Activated naive CD4-positive, alpha-beta T cell treated with anti-CD3 and anti-CD28 coated beads, Interleukin-2, amount 50 U/mL, for 72 hours (primary cell): ENCODE measurements around the gene FHOD1. TPM values are rescaled to one million over a fixed set of nuclear protein-coding genes. Genes with fewer than 3 reads are reported as not detected.

Source experiments
- ATAC-seq, 2 donors: fragments of 150-1000 bp; cut with Tn5 transposase; 2 replicates each; pipeline ENCODE4 v1.10.0; 2021; ENCODE audit warnings: mild to moderate bottlenecking in 2 of 2, moderate library complexity in 2 of 2
- DNase-seq, 2 donors: peaks; one replicate each; pipeline ENCODE4 v3.0.0; 2021 to 2022; ENCODE audit warnings: low spot score in 2 of 2
- H3K27ac Mint-ChIP-seq, 2 donors: one replicate each; pipeline ENCODE4 v1.8.0; 2022; ENCODE audit warnings: mild to moderate bottlenecking in 2 of 2, mixed read lengths in 2 of 2
- H3K36me3 Mint-ChIP-seq, 2 donors: one replicate each; pipeline ENCODE4 v1.8.0; 2022; ENCODE audit warnings: mixed read lengths in 2 of 2
- H3K9me3 Mint-ChIP-seq, 2 donors: one replicate each; pipeline ENCODE4 v1.8.0; 2022; ENCODE audit warnings: mixed read lengths in 2 of 2
- total RNA-seq, 2 donors: library from RNA; stranded (reverse); gene quantifications; one replicate each; pipeline ENCODE4 v1.2.3, GENCODE V29; 2022

The FHOD1 gene
- total RNA-seq, 2 donors from 2014 or later: 104 to 133 TPM

DNA sequence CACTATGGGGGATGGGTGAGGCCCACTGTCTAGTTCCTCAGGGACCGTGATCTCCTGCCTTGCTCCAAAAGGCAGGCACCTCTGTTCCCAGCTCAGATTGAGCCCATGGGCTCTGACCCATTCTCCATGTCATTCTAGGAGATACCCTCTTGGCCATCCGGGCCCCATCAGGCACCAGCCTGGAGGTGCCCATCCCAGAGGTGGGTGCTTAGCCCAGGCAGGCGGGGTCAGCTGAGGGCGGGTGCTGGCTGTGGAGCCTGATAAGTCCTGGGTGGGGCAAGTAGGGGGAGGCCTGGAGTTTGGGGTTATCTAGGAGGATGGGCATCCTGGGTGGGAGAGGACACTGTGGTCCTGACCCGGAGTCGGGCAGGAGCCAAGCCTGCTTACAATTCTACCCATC, 53.0 kb downstream of the FHOD1 start:
- H3K36me3 Mint-ChIP-seq: peaks cover 25 to 44% of the 10 kb centered on the region in 2 donors
- H3K27ac Mint-ChIP-seq: peak overlapping the region; percentile 90 to 92

DNA sequence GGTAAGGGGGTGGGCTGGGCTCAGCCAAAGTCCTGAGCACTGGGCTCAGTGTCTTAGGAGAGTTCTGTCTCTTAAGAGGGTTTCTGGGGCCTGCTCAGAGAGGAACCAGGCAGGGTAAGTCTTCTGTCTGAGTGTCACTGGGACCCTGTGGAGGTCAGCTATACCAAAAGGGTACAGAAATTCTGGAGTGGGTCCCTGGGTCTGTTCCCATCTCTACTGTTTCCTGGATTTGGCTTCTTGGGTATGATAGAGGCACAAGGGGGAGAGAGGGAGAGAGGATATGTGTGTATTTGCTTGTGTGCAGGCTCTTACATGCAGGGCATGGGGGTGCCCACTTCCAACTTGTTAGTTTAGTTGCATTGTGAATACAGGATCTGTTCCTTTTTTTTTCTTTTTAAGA, 53.7 kb downstream of the FHOD1 start:
- Mint-ChIP-seq H3K9me3 (no peaks in the 10 kb centered on the region), H3K36me3 (peaks cover 25 to 44% of the 10 kb centered on the region in 2 donors), H3K27ac (peak overlapping the region; percentile 92 to 96)
- no peak for ATAC-seq
- DNase-seq: no peak

More for the DNA sequence above, 53.0 kb downstream of the FHOD1 start:
- H3K9me3 Mint-ChIP-seq: no peaks in the 10 kb centered on the region
- ATAC-seq: no peak
- DNase-seq: no peak

DNA sequence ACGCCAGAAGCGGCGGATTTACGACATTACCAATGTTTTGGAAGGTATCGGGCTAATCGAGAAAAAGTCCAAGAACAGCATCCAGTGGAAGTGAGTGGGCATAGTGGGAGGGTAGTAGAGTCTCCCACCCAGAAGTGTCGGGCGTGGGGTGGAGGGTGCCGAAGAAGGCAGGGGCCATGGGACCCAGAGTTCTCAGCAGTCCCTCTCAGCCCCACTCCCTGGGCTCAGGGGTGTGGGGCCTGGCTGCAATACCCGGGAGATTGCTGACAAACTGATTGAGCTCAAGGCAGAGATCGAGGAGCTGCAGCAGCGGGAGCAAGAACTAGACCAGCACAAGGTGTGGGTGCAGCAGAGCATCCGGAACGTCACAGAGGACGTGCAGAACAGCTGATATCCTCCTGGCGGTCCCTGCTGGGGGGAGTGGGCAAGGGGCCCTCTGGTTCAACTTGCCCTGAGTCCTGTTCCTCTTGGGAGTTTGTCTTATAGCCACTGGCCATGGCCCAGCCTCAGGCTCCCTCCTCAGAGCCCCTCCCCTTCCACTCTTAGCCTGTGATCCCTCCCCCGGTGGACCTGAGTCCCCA, 54.4 kb downstream of the FHOD1 start:
- peaks cover 25 to 44% of the 10 kb centered on the region in 2 donors for H3K36me3 Mint-ChIP-seq
- H3K9me3 Mint-ChIP-seq: no peaks in the 10 kb centered on the region
- peak overlapping the region; percentile 92 to 96 for H3K27ac Mint-ChIP-seq
- DNase-seq (no peak), ATAC-seq (no peak)

DNA sequence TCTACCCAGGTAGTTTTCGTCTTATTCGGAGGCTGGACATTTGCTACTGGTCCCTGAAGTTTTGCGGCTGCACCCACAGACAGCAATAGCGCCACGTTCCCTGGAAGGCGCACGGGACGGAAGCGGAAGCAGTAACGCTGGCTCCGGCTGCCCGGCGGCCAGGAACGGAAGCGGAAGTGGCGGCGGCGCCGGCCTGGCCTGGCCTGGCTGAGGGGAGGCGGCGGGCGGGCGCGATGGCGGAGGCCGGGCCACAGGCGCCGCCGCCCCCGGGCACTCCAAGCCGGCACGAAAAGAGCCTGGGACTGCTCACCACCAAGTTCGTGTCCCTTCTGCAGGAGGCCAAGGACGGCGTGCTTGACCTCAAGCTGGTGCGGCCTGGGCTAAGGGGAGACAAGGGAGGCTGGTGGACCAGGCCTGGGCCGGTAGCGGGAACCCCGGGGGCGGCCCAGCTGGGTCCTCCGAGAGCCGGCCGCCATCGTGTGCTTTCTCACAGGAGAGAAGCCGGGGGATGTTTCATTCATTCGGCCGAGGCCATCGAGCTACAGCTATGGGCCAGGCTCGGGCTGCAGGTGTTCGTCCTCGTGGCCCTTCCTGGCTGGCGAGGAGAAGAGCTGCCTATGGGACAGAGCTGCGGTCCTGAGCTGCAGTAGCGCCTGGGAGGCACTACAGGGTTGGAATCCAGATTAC, 55.1 kb downstream of the FHOD1 start, which contains the start of gene E2F4:
E2F4 (plus strand) TSS at position 161 of the 687 bp plus-strand sequence; CDS start at position 234, 73 bp downstream.
- H3K36me3 Mint-ChIP-seq: peaks cover 25 to 44% of the 10 kb centered on the region in 2 donors
- H3K27ac Mint-ChIP-seq: peak within 1 kb of the TSS; percentile 92 to 96
- peak; percentile 99 for ATAC-seq

DNA sequence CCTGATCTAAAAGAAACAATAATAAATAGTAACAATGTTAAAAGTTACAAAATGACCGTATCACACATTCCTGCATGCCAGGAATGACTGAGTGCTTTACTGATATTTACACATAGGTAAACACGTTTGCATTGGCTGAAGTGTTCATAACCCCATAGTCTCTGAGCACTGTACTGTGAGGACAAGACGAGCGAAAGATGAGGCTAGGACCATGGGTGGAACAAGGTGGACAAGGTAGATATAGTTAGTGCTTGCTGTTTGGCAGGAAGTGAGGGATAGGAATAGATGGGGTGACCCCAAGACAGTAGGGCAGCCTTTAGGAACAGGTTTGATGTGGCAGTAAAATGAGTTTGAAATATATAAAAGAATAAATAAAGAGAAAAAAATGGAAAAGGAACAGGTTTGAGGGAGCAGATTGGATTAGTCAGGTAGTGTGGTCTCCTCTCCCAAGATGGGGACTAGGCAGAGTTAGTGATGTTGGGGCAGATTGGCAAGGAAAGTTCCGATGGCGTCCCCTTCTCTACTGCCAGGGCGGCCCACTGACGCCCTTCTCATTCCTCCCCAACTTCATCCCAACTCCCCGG, 55.8 kb downstream of the FHOD1 start:
- Mint-ChIP-seq H3K27ac (peak overlapping the region; percentile 85 to 92), H3K36me3 (peaks cover 20 to 38% of the 10 kb centered on the region in 2 donors), H3K9me3 (no peaks in the 10 kb centered on the region)
- ATAC-seq: peak; percentile 15 to 18
- no peak for DNase-seq

More for the DNA sequence above, 55.1 kb downstream of the FHOD1 start, which contains the start of gene E2F4:
- H3K9me3 Mint-ChIP-seq: no peaks in the 10 kb centered on the region
- peak; percentile 90 to 91 for DNase-seq

DNA sequence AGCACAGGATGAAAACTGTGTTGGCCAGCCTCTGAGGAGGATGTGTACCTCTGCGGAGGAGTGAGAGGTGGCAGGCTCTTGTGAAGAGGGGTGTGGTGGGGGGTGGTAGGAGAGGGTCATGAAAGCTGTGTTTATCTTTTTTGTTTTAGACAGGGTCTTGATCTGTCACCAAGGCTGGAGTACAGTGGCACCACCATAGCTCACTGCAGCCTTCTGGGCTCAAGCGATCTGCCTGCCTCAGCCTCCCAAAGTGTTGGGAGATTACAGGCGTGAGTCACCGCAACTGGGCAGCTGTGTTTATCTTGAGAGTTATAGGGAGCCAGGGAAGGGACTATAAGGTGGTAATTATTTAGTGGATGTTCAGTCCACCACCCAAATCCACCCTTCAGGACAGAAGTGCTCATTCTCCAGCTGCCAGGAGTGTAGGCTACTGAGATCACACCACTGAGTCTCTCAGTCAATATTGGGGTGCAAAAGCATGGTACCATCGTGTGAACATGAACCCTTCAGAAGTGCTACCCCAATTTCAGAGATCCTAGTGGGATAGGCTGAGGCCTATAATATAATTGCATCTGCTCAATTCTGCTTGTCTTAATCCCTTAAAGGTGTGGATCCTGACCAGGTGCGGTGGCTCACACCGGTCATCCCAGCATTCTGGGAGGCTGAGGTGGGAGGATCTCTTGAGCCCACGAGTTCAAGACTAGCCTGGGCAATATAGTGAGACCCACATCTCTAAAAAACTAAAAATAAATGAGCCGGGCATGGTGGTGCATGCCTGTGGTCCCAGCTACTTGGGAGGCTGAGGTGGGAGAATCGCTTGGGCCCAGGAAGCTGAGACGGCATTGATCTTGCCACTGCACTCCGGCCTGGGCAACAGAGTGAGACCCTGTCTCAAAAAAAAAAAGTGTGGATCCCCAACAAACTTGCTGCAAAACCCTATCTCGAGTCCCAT, 56.6 kb downstream of the FHOD1 start:
- peaks cover 13 to 30% of the 10 kb centered on the region in 2 donors for H3K36me3 Mint-ChIP-seq
- ATAC-seq (no peak), DNase-seq (no peak)
- peak overlapping the region in 1 of 2 donors; percentile 92 for H3K27ac Mint-ChIP-seq
- no peaks in the 10 kb centered on the region for H3K9me3 Mint-ChIP-seq

DNA sequence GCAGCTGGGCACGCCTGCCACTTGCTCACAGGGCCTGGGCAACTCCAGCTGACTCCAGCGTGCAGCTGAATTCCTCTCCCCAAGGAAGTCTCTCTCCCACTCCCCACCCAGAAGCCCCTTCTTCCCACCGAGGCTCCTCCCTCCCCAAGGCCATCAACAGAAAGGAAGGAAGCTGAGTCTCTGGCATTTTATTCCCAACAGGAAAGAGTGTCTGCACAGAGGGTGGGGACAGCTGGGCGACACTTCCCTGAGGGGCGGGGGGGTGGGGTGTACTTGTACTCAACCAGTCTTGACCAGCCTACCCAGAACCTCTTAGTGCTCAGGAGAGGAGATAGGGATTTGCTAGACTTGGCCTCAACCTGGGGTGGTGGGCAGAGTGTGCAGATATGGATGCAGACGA, 57.2 kb downstream of the FHOD1 start, which contains the start of gene EXOC3L1:
EXOC3L1 (minus strand) TSS at position 96 of the 400 bp plus-strand sequence. CDS start 460 bp downstream, outside the sequence.
- ATAC-seq (no peak), DNase-seq (no peak)
- H3K27ac Mint-ChIP-seq: peak within 1 kb of the TSS in 1 of 2 donors; percentile 92
- no peaks in the 10 kb centered on the region for H3K9me3 Mint-ChIP-seq
- H3K36me3 Mint-ChIP-seq: peaks cover 13 to 27% of the 10 kb centered on the region in 2 donors

DNA sequence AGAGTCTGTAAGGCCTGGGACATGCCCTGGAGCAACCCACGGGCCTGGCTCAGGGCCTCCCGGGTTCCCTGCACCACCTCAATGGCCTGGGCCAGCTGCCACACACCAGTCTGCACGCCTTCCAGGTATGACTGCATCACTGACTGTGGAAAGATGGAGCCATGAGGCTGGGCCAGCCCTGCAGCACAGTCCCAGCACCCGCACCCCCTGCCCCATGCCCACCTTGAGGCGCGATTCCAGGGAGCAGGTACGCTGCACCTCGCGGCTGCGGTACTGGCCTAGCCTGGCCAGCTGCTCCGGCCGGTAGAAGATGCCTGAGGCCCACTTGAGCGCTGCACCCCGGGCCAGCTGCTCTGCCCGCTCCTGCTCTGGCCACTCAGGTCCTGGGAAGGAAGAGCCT, 58.5 kb downstream of the FHOD1 start:
- Mint-ChIP-seq H3K36me3 (peaks cover 7 to 22% of the 10 kb centered on the region in 2 donors), H3K27ac (no peak overlapping the region), H3K9me3 (no peaks in the 10 kb centered on the region)
- DNase-seq: no peak
- no peak for ATAC-seq

DNA sequence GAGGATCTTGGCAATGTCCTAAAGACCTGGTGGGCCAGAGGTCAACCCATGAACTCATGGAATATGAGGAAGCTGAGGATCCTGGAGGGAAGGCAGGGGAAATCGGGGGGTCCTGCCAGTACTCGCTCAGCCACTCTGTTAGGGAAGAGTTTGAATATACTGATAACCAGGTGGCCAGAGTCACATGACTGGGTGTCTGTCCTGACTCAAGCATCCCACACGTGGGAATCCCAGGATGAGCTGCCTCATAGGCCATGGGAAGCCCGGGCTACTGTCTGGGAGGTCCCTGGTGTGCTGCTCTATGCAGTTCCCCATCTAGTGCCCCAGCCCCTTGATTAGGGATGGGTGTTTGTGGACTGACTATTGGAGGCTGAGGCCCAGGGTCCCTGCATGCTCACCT, 59.0 kb downstream of the FHOD1 start:
- Mint-ChIP-seq H3K36me3 (peaks cover 6 to 18% of the 10 kb centered on the region in 2 donors), H3K27ac (no peak overlapping the region), H3K9me3 (no peaks in the 10 kb centered on the region)
- no peak for ATAC-seq
- no peak for DNase-seq

DNA sequence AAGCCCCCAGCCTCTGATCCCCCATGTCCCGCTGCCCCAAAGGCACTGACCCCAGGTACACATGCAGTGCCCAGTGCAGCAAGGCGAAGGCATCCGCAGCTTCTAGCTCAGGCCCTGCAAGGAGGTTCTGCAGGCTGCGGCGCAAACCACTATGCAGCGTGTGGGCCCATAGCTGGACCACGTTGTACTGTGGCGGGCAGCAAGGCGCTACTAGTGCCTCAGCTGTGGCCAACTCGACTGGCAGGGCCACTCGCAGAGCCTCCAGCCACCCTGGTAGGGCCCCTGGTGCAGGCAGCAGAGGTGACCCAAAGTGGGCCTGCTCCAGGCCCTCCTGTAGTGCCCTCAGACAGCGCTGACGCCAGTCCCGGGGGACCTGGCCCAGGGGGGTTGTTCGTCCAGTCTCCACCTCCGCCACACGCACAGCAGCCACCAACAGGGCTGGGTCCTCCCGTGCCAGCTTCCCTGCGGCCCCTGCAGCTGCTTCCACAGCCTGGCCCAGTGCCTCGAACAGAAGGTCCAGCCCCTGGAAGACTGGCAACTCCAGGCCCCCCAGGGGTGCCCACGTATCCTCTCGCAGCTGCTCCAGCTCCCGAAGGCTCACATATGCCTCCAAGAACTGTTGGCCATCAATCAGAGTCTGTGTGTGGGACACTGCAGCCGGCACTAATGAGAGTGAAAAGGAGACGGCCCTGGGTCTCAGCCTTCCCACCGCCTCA, 59.9 kb downstream of the FHOD1 start:
- ATAC-seq (no peak), DNase-seq (no peak)
- H3K36me3 Mint-ChIP-seq: peaks cover under 1 to 9% of the 10 kb centered on the region in 2 donors
- H3K9me3 Mint-ChIP-seq: no peaks in the 10 kb centered on the region
- no peak overlapping the region for H3K27ac Mint-ChIP-seq

DNA sequence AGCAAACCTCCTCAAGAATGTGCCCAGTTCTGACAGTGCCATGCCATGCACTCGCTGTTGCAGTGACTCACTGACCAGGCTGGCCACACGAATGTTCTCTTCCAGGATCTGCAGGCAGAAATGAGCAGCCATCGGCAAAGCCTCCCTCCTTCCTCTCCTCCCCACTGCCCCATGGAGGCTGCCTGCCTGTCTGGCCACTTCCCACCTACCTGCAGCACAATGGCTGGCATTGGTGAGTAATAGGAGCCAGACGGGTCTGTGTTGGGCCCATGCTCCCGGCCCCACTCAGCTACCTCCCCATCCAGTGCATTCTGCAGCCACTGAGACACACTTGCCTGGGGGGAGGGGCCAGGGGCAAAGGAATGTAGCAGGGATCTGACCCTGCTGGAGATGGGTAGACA, 60.7 kb downstream of the FHOD1 start:
- no peaks in the 10 kb centered on the region for H3K9me3 Mint-ChIP-seq
- H3K27ac Mint-ChIP-seq: no peak overlapping the region
- peaks cover 0 to 5% of the 10 kb centered on the region in 2 donors for H3K36me3 Mint-ChIP-seq
- DNase-seq: no peak
- ATAC-seq: no peak

DNA sequence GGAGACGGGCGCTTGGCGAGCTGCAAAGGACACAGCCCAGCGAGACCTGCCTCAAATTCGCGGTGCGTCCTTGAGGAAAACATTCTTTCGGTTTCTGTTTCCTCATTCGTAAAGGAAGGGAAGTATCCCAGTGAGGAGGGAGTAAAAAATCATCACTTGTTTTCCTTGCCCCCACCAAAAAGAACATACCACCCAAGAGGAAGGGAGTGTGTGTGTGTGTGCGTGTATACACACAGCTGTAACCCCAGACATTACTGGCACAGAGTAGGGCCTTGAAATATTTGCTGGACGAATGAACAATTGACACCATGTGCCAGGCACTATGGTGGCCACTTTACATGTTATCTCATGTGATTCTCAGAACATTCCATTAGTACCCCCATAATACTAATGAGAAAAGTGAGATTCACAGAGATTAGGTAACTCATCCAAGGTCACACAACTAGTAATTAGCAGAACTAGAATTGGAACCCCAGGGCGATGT, 61.6 kb downstream of the FHOD1 start:
- no peak overlapping the region for H3K27ac Mint-ChIP-seq
- no peak for ATAC-seq

DNA sequence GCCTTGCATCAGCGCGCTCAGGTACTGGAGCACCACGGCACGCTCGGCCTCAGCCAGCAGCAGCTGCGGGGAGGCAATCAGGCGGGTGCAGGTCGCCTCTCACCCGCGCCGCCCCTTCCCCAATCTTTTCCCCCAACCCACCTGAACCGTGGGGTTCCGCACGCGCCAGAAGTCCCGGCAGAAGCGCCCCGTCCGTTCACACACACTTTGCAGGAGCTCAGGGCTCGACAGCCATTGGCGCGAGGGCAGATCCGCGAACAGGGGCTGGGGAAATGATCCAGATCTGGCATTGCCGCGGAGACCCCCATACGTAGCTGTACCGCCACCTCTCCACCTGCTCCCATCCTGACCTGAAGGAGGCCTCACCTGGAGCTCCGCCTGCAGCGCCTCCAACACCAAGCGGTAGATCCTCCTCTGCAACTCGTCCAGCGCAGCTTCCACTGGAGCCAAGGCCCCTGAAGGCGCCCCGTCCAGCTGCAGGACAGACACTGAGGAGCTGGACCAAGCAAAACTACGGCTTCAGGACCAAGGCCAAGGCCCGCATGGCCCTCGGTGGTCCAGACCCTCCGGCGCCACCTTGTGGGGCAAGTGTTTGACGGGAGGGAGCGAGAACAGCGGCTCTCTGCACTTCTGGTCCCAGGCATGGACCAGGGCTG, 62.2 kb downstream of the FHOD1 start:
- ATAC-seq (peak in 1 of 2 donors; percentile 26), DNase-seq (peak; percentile 74 to 91)
- Mint-ChIP-seq H3K36me3 (no peaks in the 10 kb centered on the region), H3K27ac (peak overlapping the region in 1 of 2 donors; percentile 68), H3K9me3 (no peaks in the 10 kb centered on the region)

More for the DNA sequence above, 61.6 kb downstream of the FHOD1 start:
- Mint-ChIP-seq H3K9me3 (no peaks in the 10 kb centered on the region), H3K36me3 (no peaks in the 10 kb centered on the region)
- no peak for DNase-seq

DNA sequence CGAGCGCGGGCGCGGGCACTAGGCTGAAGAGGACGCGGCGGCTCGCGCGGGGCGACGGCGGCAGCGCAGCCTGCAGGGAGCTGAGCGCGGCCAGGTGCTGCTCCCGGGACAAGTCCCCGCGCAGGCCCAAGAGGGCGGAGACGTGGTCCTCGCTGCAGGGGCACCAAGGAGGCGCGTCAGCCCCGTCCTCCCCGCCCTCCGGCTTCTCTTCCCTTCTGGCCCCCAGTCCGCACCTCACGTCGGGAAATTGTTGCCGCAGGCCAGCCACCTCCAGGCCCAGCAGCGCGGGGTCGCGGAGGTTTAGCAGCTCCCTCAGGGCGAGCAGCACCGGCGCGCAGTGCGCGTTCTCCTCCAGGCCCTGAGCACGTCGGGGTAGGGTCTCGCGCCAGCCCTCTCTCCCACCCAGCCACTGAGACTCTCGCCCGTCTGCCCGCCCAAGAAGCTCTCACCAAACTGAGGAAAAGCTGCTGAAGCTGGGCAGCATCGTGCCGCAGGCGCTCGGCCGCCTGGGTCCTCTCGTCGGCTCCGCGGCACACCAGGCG, 62.8 kb downstream of the FHOD1 start:
- ATAC-seq (peak; percentile 5 to 12), DNase-seq (no peak)
- Mint-ChIP-seq H3K9me3 (no peaks in the 10 kb centered on the region), H3K27ac (no peak overlapping the region), H3K36me3 (no peaks in the 10 kb centered on the region)
